Measurements from ENCODE around the gene TAS2R10. TPM values are rescaled to one million over a fixed set of nuclear protein-coding genes. Genes with fewer than 3 reads are reported as not detected.

The TAS2R10 gene
- total RNA-seq, 6 experiments from 2014 or later, result 0.16 to 0.18 TPM; not detected in 4

GRCh38 chr12:10855807-10856206 lies 29.6 kb upstream of the TAS2R10 start:
- no peak for DNase-seq
- H3K27ac Mint-ChIP-seq, result no peak overlapping the region
- peaks cover 44% of the 10 kb centered on the region for H3K36me3 Mint-ChIP-seq (ENCODE audit: low read depth)
- no peak overlapping the region for H3K4me3 Mint-ChIP-seq
- peaks cover 1% of the 10 kb centered on the region for H3K4me1 Mint-ChIP-seq (ENCODE audit: low read depth)
- no peak for TF ChIP-seq CTCF (IDR thresholded peaks at IDR 0.05)
- H3K9me3 Mint-ChIP-seq, result peaks cover 20% of the 10 kb centered on the region
- H3K27me3 Mint-ChIP-seq (ENCODE audit: insufficient read depth), result peaks cover 1% of the 10 kb centered on the region; the same call in 1 of the 2 replicates

GRCh38 chr12:10853776-10854175 lies 27.6 kb upstream of the TAS2R10 start:
- Mint-ChIP-seq H3K4me1 (ENCODE audit: low read depth) (no peaks in the 10 kb centered on the region), H3K4me3 (no peak overlapping the region), H3K27ac (no peak overlapping the region), H3K27me3 (ENCODE audit: insufficient read depth) (peaks cover 1% of the 10 kb centered on the region; the same call in 1 of the 2 replicates), H3K9me3 (peaks cover 20% of the 10 kb centered on the region), H3K36me3 (ENCODE audit: low read depth) (peaks cover 36% of the 10 kb centered on the region)
- no peak for TF ChIP-seq CTCF (IDR thresholded peaks at IDR 0.05)
- no peak for DNase-seq

GRCh38 chr12:10851243-10851858 lies 25.2 kb upstream of the TAS2R10 start:
- Mint-ChIP-seq H3K4me1 (ENCODE audit: low read depth) (no peaks in the 10 kb centered on the region), H3K36me3 (ENCODE audit: low read depth) (peaks cover 21% of the 10 kb centered on the region), H3K9me3 (peaks cover 8% of the 10 kb centered on the region), H3K27me3 (ENCODE audit: insufficient read depth) (peaks cover 1% of the 10 kb centered on the region; the same call in 1 of the 2 replicates), H3K27ac (no peak overlapping the region), H3K4me3 (no peak overlapping the region)
- TF ChIP-seq CTCF (IDR thresholded peaks at IDR 0.05), result no peak
- no peak for DNase-seq

- peaks cover 9% of the 10 kb centered on the region; the same call in 1 of the 2 replicates for H3K36me3 Mint-ChIP-seq (ENCODE audit: low read depth)
- H3K27me3 Mint-ChIP-seq (ENCODE audit: insufficient read depth), result no peaks in the 10 kb centered on the region
These were observed 23.3 kb upstream of the TAS2R10 start, which contains the start of gene PRR4 for GRCh38 chr12:10849425-10849878. Gene PRR4 (minus strand): TSS chr12:10849475. CDS start chr12:10849437, 38 bp downstream.

GRCh38 chr12:10847744-10848143 lies 21.6 kb upstream of the TAS2R10 start:
- no peaks in the 10 kb centered on the region for H3K4me1 Mint-ChIP-seq (ENCODE audit: low read depth)
- H3K9me3 Mint-ChIP-seq, result no peaks in the 10 kb centered on the region

More at GRCh38 chr12:10849425-10849878, 23.3 kb upstream of the TAS2R10 start, which contains the start of gene PRR4:
- DNase-seq, result no peak
- no peak for TF ChIP-seq CTCF (IDR thresholded peaks at IDR 0.05)
- no peak within 1 kb of the TSS for H3K4me3 Mint-ChIP-seq
- H3K9me3 Mint-ChIP-seq, result no peaks in the 10 kb centered on the region
- H3K4me1 Mint-ChIP-seq (ENCODE audit: low read depth), result no peaks in the 10 kb centered on the region
- H3K27ac Mint-ChIP-seq, result no peak within 1 kb of the TSS

More at GRCh38 chr12:10847744-10848143, 21.6 kb upstream of the TAS2R10 start:
- TF ChIP-seq CTCF (IDR thresholded peaks at IDR 0.05), result no peak
- Mint-ChIP-seq H3K27ac (no peak overlapping the region), H3K27me3 (ENCODE audit: insufficient read depth) (no peaks in the 10 kb centered on the region), H3K4me3 (no peak overlapping the region), H3K36me3 (ENCODE audit: low read depth) (peaks cover 9% of the 10 kb centered on the region; the same call in 1 of the 2 replicates)
- no peak for DNase-seq
